HEK293T (cell line): ENCODE measurements around the gene CTXND1.

ENCODE experiments used
- CTCF ChIA-PET: fragments of 350-600 bp; formaldehyde crosslinking; extraction: SDS; loops from one replicate; lab custom pipeline; 2021; ENCODE audit warnings: antibody characterized with exemption, inconsistent platforms; lab: Yijun Ruan, JAX
- POLR2A ChIA-PET: fragments of 350-600 bp; formaldehyde crosslinking; extraction: SDS; loops from one replicate; lab custom pipeline; 2020; ENCODE audit warnings: antibody characterized with exemption, inconsistent platforms; lab: Yijun Ruan, JAX
- DNase-seq: peaks from one replicate; pipeline ENCODE4 v3.0.0; 2012; ENCODE audit warnings: mixed read lengths; ENCODE audit errors: extremely low spot score
- ARNT ChIP-seq: fragments of 450-650 bp; IDR thresholded peaks from 2 replicates; pipeline ENCODE4 v1.6.1; 2017; ENCODE audit warnings: mild to moderate bottlenecking
- BHLHE40 ChIP-seq: fragments of 450-650 bp; IDR thresholded peaks from 2 replicates; pipeline ENCODE4 v1.6.1; 2016; ENCODE audit warnings: mild to moderate bottlenecking, moderate library complexity, borderline replicate concordance
- CTBP1 ChIP-seq: fragments of 450-650 bp; IDR thresholded peaks from 2 replicates; pipeline ENCODE4 v1.6.1; 2016; ENCODE audit warnings: borderline replicate concordance
- ELF4 ChIP-seq: fragments of 450-650 bp; IDR thresholded peaks from 2 replicates; pipeline ENCODE4 v1.6.1; 2017; ENCODE audit warnings: antibody characterized with exemption
- FOXA1 ChIP-seq: fragments of 450-650 bp; IDR thresholded peaks from 2 replicates; pipeline ENCODE4 v1.6.1; 2016; ENCODE audit warnings: mild to moderate bottlenecking
- FOXK2 ChIP-seq: fragments of 450-650 bp; IDR thresholded peaks from 2 replicates; pipeline ENCODE4 v1.6.1; 2016; ENCODE audit warnings: mild to moderate bottlenecking
- FOXM1 ChIP-seq: fragments of 450-650 bp; IDR thresholded peaks from 2 replicates; pipeline ENCODE4 v1.6.1; 2017; ENCODE audit warnings: mild to moderate bottlenecking, borderline replicate concordance
- HDGF ChIP-seq: fragments of 450-650 bp; IDR thresholded peaks from 2 replicates; pipeline ENCODE4 v1.6.1; 2017; ENCODE audit warnings: antibody characterized with exemption, borderline replicate concordance
- L3MBTL2 ChIP-seq: fragments of 450-650 bp; conservative IDR thresholded peaks from 2 replicates; pipeline ENCODE4 v1.6.1; 2016; ENCODE audit warnings: mild to moderate bottlenecking
- LEF1 ChIP-seq: fragments of 450-650 bp; IDR thresholded peaks from 2 replicates; pipeline ENCODE4 v1.6.1; 2017; ENCODE audit warnings: mild to moderate bottlenecking, borderline replicate concordance
- NFRKB ChIP-seq: fragments of 450-650 bp; IDR thresholded peaks from 2 replicates; pipeline ENCODE4 v1.6.1; 2016; ENCODE audit warnings: mild to moderate bottlenecking, moderate library complexity
- PKNOX1 ChIP-seq: fragments of 450-650 bp; IDR thresholded peaks from 2 replicates; pipeline ENCODE4 v1.6.1; 2016
- SP1 ChIP-seq: fragments of 450-650 bp; IDR thresholded peaks from 2 replicates; pipeline ENCODE4 v1.6.1; 2017
- SUZ12 ChIP-seq: fragments of 450-650 bp; IDR thresholded peaks from 2 replicates; pipeline ENCODE4 v1.6.1; 2016; ENCODE audit warnings: mild to moderate bottlenecking
- TARDBP ChIP-seq: fragments of 450-650 bp; IDR thresholded peaks from 2 replicates; pipeline ENCODE4 v1.6.1; 2016
- ZNF384 ChIP-seq: fragments of 450-650 bp; IDR thresholded peaks from 2 replicates; pipeline ENCODE4 v1.6.1; 2016

The CTXND1 gene

GRCh38 chr15:80228959-80229610, 22.9 kb downstream of the CTXND1 start:
- ChIA-PET POLR2A (no interaction called here), CTCF (no interaction called here)
- DNase-seq = no peak
- no peak for TF ChIP-seq PKNOX1
- no peak for TF ChIP-seq HDGF
- TF ChIP-seq TARDBP = no peak
- TF ChIP-seq SP1 = no peak
- no peak for TF ChIP-seq ELF4
- TF ChIP-seq LEF1 = no peak
- no peak for TF ChIP-seq ARNT
- no peak for TF ChIP-seq CTBP1
- TF ChIP-seq L3MBTL2 = no peak
- no peak for TF ChIP-seq FOXM1
- no peak for TF ChIP-seq SUZ12
- TF ChIP-seq ZNF384 = no peak
- no peak for TF ChIP-seq FOXA1
- TF ChIP-seq BHLHE40 = no peak
- TF ChIP-seq FOXK2 = no peak

- no peak for DNase-seq
- CTCF ChIA-PET = interaction anchor here (0.6 kb wide), 1 partner anchor 221 kb away, joined by 4 read pairs; no protein-coding TSS in a partner anchor
- TF ChIP-seq L3MBTL2 = no peak
- TF ChIP-seq BHLHE40 = no peak
- TF ChIP-seq CTBP1 = no peak
- no peak for TF ChIP-seq FOXM1
- TF ChIP-seq FOXK2 = no peak
- no peak for TF ChIP-seq HDGF
- no peak for TF ChIP-seq FOXA1
- TF ChIP-seq PKNOX1 = no peak
- no peak for TF ChIP-seq ARNT
- no peak for TF ChIP-seq SUZ12
- POLR2A ChIA-PET = no interaction called here
Measured at GRCh38 chr15:80219955-80220354, 32.1 kb downstream of the CTXND1 start.

- TF ChIP-seq BHLHE40 = no peak
- TF ChIP-seq FOXM1 = no peak
- no peak for TF ChIP-seq ZNF384
- TF ChIP-seq SP1 = no peak
- TF ChIP-seq FOXK2 = no peak
- no peak for TF ChIP-seq PKNOX1
- no peak for TF ChIP-seq CTBP1
- no peak for TF ChIP-seq HDGF
- TF ChIP-seq LEF1 = no peak
- no peak for TF ChIP-seq NFRKB
- TF ChIP-seq SUZ12 = no peak
- no peak for TF ChIP-seq FOXA1
- TF ChIP-seq L3MBTL2 = no peak
- no peak for TF ChIP-seq ARNT
- no peak for TF ChIP-seq TARDBP
- TF ChIP-seq ELF4 = no peak
- DNase-seq = no peak
- ChIA-PET CTCF (no interaction called here), POLR2A (no interaction called here)
Measured at GRCh38 chr15:80217327-80217900, 34.6 kb downstream of the CTXND1 start.

GRCh38 chr15:80216911-80217310, 35.1 kb downstream of the CTXND1 start:
- no peak for DNase-seq
- TF ChIP-seq FOXM1 (no peak), ZNF384 (no peak), NFRKB (no peak), SUZ12 (no peak)
- POLR2A ChIA-PET = no interaction called here
- CTCF ChIA-PET = no interaction called here

DNA sequence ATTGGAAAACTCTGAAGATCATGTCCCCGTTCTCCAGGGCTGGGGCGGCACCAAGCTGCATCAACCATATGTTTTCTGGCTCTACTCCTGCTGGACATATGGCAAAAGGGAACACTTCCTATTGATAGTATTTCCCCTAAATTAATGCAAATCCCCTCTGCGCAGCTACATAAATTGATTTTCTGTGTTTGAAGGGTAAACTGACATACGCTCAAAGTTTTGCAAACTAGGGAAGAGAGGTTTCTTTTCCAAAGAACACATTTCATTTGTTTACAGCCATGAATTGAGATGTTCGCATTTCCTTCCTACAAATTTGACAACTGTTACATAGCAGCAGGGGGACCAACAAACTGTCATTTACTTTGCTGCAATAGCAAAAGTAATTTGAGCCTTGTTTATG, 35.9 kb downstream of the CTXND1 start:
- no peak for DNase-seq
- ChIA-PET POLR2A (no interaction called here), CTCF (no interaction called here)
- TF ChIP-seq HDGF (no peak), SUZ12 (no peak), FOXK2 (no peak), ARNT (no peak), LEF1 (no peak), L3MBTL2 (no peak), FOXA1 (no peak), NFRKB (no peak), SP1 (no peak), TARDBP (no peak), BHLHE40 (no peak), ZNF384 (no peak)

DNA sequence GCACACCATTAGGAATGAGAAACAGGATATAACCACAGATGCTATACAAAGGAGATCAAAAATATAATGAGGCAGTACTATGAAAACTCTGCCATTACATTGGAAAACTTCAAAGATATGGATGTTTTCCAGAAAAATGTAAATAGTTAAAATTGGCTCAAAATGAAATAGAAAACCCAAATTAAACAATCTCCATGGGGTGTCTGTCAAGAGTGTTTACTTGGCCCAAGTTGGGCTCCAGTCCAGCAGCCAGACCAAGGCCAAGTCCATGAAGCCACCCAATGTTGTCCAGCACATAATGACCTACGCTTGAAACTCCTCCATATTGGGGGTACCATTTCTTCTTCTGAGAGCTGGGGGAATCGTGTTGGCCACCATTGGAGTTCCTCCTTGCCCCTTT, 37.1 kb downstream of the CTXND1 start:
- TF ChIP-seq LEF1 (no peak), HDGF (no peak), SUZ12 (no peak), NFRKB (no peak), CTBP1 (no peak), FOXK2 (no peak), SP1 (no peak), FOXM1 (no peak), ELF4 (no peak), BHLHE40 (no peak), PKNOX1 (no peak), FOXA1 (no peak), ZNF384 (no peak), TARDBP (no peak)
- CTCF ChIA-PET = no interaction called here
- POLR2A ChIA-PET = no interaction called here
- no peak for DNase-seq
